HCT116 (cell line): Measurements from ENCODE around the gene GCNT4. TPM values are rescaled to one million over a fixed set of nuclear protein-coding genes. Genes with fewer than 3 reads are reported as not detected.
A peak's percentile ranks its signal among the peaks of the same experiment; 100 is the strongest.
"Not testable (repeated sequence)": the region's sequence is repeated elsewhere in the genome, so short reads cannot be mapped to it uniquely, and the experiment has no call there.

Source experiments
- ATAC-seq: fragments of 200-7000 bp; cut with Tn5 transposase; 2 replicates; pipeline ENCODE4 v1.9.1; 2020; ENCODE audit warnings: mild to moderate bottlenecking, moderate library complexity
- BruUV-seq: library from RNA; stranded (reverse); fragments of 400-500 nt; replicated peaks from 2 replicates; lab custom pipeline; 2021; lab: Mats Ljungman, UMichigan
- CTCF ChIA-PET: fragments of 300-600 bp; sonication (Branson Sonifier 250); formaldehyde crosslinking; loops from one replicate; lab custom pipeline; 2021; ENCODE audit warnings: antibody characterized with exemption; lab: Charles Lee
- POLR2A ChIA-PET: fragments of 300-600, 350-600 bp; sonication (Branson Sonifier 250); formaldehyde crosslinking; loops from one replicate; lab custom pipeline; 2021; ENCODE audit warnings: antibody characterized with exemption; lab: Charles Lee
- RAD21 ChIA-PET, 2 experiments: fragments of 300-600 bp; sonication (Branson Sonifier 250); formaldehyde crosslinking; loops; one replicate each; lab custom pipeline; 2023; ENCODE audit warnings: low total read pairs in 2 of 2; ENCODE audit not compliant: uncharacterized antibody in 2 of 2, unreplicated experiment in 2 of 2, low non-redundant PET in 1 of 2; lab: Charles Lee
- DNase-seq: peaks from one replicate; pipeline ENCODE4 v3.0.0-alpha.2; 2010; ENCODE audit warnings: low read depth, low spot score
- H2AFZ ChIP-seq: fragments of 200-600 bp; shearing (Covaris generic), sonication (generic); 2 replicates; pipeline ENCODE4 v1.6.1; 2017; ENCODE audit warnings: low read depth, mixed run types, mixed read lengths, antibody characterized with exemption, low read length; ENCODE audit not compliant: poor library complexity, severe bottlenecking
- H3K27ac ChIP-seq: 2 replicates; pipeline ENCODE4 v1.5.1; 2012; ENCODE audit warnings: low read depth, low read length
- H3K27me3 ChIP-seq: fragments of 200-600 bp; sonication (generic); 2 replicates; pipeline ENCODE4 v1.6.1; 2016; ENCODE audit warnings: mixed run types, low read length, mixed read lengths; ENCODE audit not compliant: insufficient read depth
- H3K36me3 ChIP-seq, 2 experiments: fragments of 200-500 bp in 1 of 2; fragments of 200-600 bp in 1 of 2; sonication (Bioruptor generic) in 1 of 2; sonication (generic) in 1 of 2; 2 replicates each; pipeline versions ENCODE4 v1.5.1 to v1.6.1; 2014 to 2016; ENCODE audit warnings: low read length in 2 of 2, inconsistent platforms in 1 of 2, mixed read lengths in 1 of 2, mixed run types in 1 of 2; ENCODE audit not compliant: insufficient read depth in 2 of 2, control insufficient read depth in 1 of 2
- H3K4me1 ChIP-seq, 2 experiments: fragments of 200-600 bp in 1 of 2; sonication (generic) in 1 of 2; 2 replicates each; pipeline versions ENCODE4 v1.5.1 to v1.6.1; 2012 to 2017; ENCODE audit warnings: low read length in 2 of 2, inconsistent platforms in 1 of 2, mild to moderate bottlenecking in 1 of 2, mixed read lengths in 1 of 2, mixed run types in 1 of 2, moderate library complexity in 1 of 2; ENCODE audit not compliant: insufficient read depth in 2 of 2, control insufficient read depth in 1 of 2
- H3K4me2 ChIP-seq: fragments of 200-600 bp; sonication (generic); 2 replicates; pipeline ENCODE4 v1.6.1; 2017; ENCODE audit warnings: mixed run types, low read length, mixed read lengths
- H3K4me3 ChIP-seq, 2 experiments: fragments of 200-600 bp in 1 of 2; sonication (generic) in 1 of 2; replicated peaks in 1 of 2; 2 replicates each; pipeline ENCODE4 v1.5.1; 2011 to 2016; ENCODE audit warnings: low read length in 2 of 2, control low read depth in 1 of 2, low read depth in 1 of 2, mild to moderate bottlenecking in 1 of 2, mixed read lengths in 1 of 2, mixed run types in 1 of 2
- H3K79me2 ChIP-seq: fragments of 200-600 bp; sonication (generic); 2 replicates; pipeline ENCODE4 v1.6.1; 2017; ENCODE audit warnings: mild to moderate bottlenecking, mixed run types, low read length, moderate library complexity, mixed read lengths; ENCODE audit not compliant: insufficient read depth
- H3K9ac ChIP-seq: fragments of 200-600 bp; sonication (generic); 2 replicates; pipeline ENCODE4 v1.6.1; 2016; ENCODE audit warnings: low read length, mixed read lengths
- H3K9me2 ChIP-seq: fragments of 200-600 bp; sonication (generic), shearing (Covaris generic); 2 replicates; pipeline ENCODE4 v1.6.1; 2017; ENCODE audit warnings: mixed run types, mild to moderate bottlenecking, moderate library complexity; ENCODE audit not compliant: insufficient read depth
- H3K9me3 ChIP-seq, 2 experiments: fragments of 200-500 bp in 1 of 2; fragments of 200-600 bp in 1 of 2; sonication (Bioruptor generic) in 1 of 2; sonication (generic) in 1 of 2; 2 replicates each; pipeline ENCODE4 v1.6.1; 2014 to 2017; ENCODE audit warnings: low read length in 2 of 2, mixed read lengths in 2 of 2, inconsistent platforms in 1 of 2, low read depth in 1 of 2, mild to moderate bottlenecking in 1 of 2, mixed run types in 1 of 2, moderate library complexity in 1 of 2; ENCODE audit not compliant: control insufficient read depth in 1 of 2, insufficient read depth in 1 of 2
- H4K20me1 ChIP-seq: fragments of 200-600 bp; sonication (generic), shearing (Covaris generic); 2 replicates; pipeline ENCODE4 v1.6.1; 2017; ENCODE audit warnings: mixed run types, mild to moderate bottlenecking, moderate library complexity; ENCODE audit not compliant: insufficient read depth
- CBX3 ChIP-seq: IDR thresholded peaks from 2 replicates; pipeline ENCODE4 v1.6.1; 2012; ENCODE audit warnings: low read depth
- ELF1 ChIP-seq: IDR thresholded peaks from 2 replicates; pipeline ENCODE4 v1.6.1; 2012; ENCODE audit warnings: low read depth, borderline replicate concordance
- EZH2phosphoT487 ChIP-seq: fragments of 200-600 bp; IDR thresholded peaks from 2 replicates; pipeline ENCODE4 v1.6.1; 2018; ENCODE audit warnings: antibody characterized with exemption, borderline replicate concordance
- FOSL1 ChIP-seq: IDR thresholded peaks from 2 replicates; pipeline ENCODE4 v1.6.1; 2012; ENCODE audit warnings: low read depth
- JUND ChIP-seq: IDR thresholded peaks from 2 replicates; pipeline ENCODE4 v1.6.1; 2012
- POLR2AphosphoS5 ChIP-seq: IDR thresholded peaks from 2 replicates; pipeline ENCODE4 v1.6.1; 2011; ENCODE audit warnings: mild to moderate bottlenecking, low read depth, low read length, moderate library complexity
- SIN3A ChIP-seq: IDR thresholded peaks from 2 replicates; pipeline ENCODE4 v1.6.1; 2012; ENCODE audit warnings: low read depth
- SP1 ChIP-seq: IDR thresholded peaks from 2 replicates; pipeline ENCODE4 v1.6.1; 2012; ENCODE audit warnings: low read depth
- SRF ChIP-seq: IDR thresholded peaks from 2 replicates; pipeline ENCODE4 v1.6.1; 2012; ENCODE audit warnings: low read depth
- YY1 ChIP-seq: IDR thresholded peaks from 2 replicates; pipeline ENCODE4 v1.6.1; 2011; ENCODE audit warnings: low read length, low read depth, moderate library complexity, mild to moderate bottlenecking; ENCODE audit not compliant: insufficient replicate concordance; ENCODE audit errors: extremely low read depth
- ZFX ChIP-seq: fragments of 450-650 bp; IDR thresholded peaks from 2 replicates; pipeline ENCODE4 v1.6.1; 2017
- ZNF274 ChIP-seq: fragments of 200-500 bp; sonication (Bioruptor generic); IDR thresholded peaks from 2 replicates; pipeline ENCODE4 v1.6.1; 2014; ENCODE audit warnings: mild to moderate bottlenecking, low read depth, low read length, inconsistent platforms
- intact Hi-C: fragments of 100-400 bp; cut with micrococcal nuclease; formaldehyde crosslinking; loops from 2 replicates; pipeline ENCODE4 v1.10.0; 2022
- total RNA-seq: library from RNA; stranded (reverse); gene quantifications from one replicate; pipeline ENCODE4 v1.2.1, GENCODE V29; 2021; ENCODE audit not compliant: unreplicated experiment
- TF ChIP-seq, protein P1 (sequence below): IDR thresholded peaks from 2 replicates; pipeline ENCODE4 v1.6.1; 2012
- TF ChIP-seq, protein P2 (sequence below): IDR thresholded peaks from 2 replicates; pipeline ENCODE4 v1.6.1; 2012; ENCODE audit warnings: low read depth

GCNT4 gene
- total RNA-seq, 1 experiment from 2014 or later = 0.07 TPM

DNA sequence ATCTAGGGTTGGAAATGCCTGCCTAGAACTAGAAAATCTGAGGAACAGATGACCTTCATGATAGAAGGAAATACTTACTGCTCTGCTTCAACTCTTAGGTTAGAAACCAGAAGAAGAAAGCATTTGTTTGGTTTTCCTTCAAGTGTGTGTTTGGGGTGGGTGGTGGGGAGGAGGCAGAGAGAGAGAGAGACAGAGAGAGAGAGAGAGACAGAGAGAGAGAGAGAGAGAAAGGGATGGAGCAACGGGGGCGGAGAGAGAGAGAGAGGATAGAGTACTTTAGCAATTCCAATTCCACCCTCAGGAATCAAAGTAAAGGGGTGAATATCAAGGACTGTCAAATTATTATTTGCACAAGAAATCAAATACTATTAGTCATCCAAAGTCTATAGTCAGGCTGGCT is 29.2 kb upstream of the GCNT4 start:
- no peak for ATAC-seq
- no TSS peak for BruUV-seq

DNA sequence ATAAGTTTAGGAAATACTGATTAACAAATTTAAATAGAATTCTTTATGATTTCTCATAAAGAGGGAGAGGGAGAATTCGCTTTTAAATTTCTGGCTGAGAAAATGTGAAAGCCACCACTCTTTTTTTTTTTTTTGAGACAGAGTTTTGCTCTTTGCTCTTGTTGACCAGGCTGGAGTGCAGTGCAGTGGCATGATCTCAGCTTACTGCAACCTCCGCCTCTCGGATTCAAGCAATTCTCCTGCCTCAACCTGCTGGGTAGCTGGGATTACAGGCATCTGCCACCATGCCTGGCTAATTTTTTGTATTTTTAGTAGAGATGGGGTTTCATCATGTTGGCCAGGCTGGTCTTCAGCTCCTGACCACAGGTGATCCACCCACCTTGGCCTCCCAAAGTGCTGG is 27.0 kb upstream of the GCNT4 start:
- H3K9ac ChIP-seq, H3K9me2 ChIP-seq, H3K79me2 ChIP-seq, H4K20me1 ChIP-seq, H2AFZ ChIP-seq, intact Hi-C loops, CTCF ChIA-PET, H3K9me3 ChIP-seq, POLR2A ChIA-PET, H3K4me1 ChIP-seq, H3K36me3 ChIP-seq, H3K27ac ChIP-seq, ATAC-seq, H3K27me3 ChIP-seq, RAD21 ChIA-PET, H3K4me2 ChIP-seq, BruUV-seq, H3K4me3 ChIP-seq, DNase-seq: not testable (repeated sequence)

More for the DNA sequence above, 29.2 kb upstream of the GCNT4 start:
- no peaks in the 10 kb centered on the region for H3K9me3 ChIP-seq
- H2AFZ ChIP-seq = peak overlapping the region; percentile 4
- H3K4me3 ChIP-seq = no peak overlapping the region
- no peaks in the 10 kb centered on the region for H3K79me2 ChIP-seq
- no peak overlapping the region for H3K9ac ChIP-seq
- ChIA-PET RAD21 (no interaction called here), CTCF (no interaction called here), POLR2A (no interaction called here)
- H3K9me2 ChIP-seq = no peaks in the 10 kb centered on the region
- no peaks in the 10 kb centered on the region for H3K4me1 ChIP-seq
- H3K36me3 ChIP-seq = no peaks in the 10 kb centered on the region
- no peaks in the 10 kb centered on the region for H3K27me3 ChIP-seq
- no peak overlapping the region for H3K27ac ChIP-seq
- no peak overlapping the region for H3K4me2 ChIP-seq
- TF ChIP-seq, protein P1, sequence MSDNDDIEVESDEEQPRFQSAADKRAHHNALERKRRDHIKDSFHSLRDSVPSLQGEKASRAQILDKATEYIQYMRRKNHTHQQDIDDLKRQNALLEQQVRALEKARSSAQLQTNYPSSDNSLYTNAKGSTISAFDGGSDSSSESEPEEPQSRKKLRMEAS = no peak
- TF ChIP-seq SIN3A (no peak), POLR2AphosphoS5 (no peak), ZFX (no peak), ZNF274 (no peak), JUND (no peak), SRF (no peak), EZH2phosphoT487 (no peak), ELF1 (no peak), FOSL1 (no peak), YY1 (no peak), CBX3 (no peak), SP1 (no peak)
- TF ChIP-seq, protein P2, sequence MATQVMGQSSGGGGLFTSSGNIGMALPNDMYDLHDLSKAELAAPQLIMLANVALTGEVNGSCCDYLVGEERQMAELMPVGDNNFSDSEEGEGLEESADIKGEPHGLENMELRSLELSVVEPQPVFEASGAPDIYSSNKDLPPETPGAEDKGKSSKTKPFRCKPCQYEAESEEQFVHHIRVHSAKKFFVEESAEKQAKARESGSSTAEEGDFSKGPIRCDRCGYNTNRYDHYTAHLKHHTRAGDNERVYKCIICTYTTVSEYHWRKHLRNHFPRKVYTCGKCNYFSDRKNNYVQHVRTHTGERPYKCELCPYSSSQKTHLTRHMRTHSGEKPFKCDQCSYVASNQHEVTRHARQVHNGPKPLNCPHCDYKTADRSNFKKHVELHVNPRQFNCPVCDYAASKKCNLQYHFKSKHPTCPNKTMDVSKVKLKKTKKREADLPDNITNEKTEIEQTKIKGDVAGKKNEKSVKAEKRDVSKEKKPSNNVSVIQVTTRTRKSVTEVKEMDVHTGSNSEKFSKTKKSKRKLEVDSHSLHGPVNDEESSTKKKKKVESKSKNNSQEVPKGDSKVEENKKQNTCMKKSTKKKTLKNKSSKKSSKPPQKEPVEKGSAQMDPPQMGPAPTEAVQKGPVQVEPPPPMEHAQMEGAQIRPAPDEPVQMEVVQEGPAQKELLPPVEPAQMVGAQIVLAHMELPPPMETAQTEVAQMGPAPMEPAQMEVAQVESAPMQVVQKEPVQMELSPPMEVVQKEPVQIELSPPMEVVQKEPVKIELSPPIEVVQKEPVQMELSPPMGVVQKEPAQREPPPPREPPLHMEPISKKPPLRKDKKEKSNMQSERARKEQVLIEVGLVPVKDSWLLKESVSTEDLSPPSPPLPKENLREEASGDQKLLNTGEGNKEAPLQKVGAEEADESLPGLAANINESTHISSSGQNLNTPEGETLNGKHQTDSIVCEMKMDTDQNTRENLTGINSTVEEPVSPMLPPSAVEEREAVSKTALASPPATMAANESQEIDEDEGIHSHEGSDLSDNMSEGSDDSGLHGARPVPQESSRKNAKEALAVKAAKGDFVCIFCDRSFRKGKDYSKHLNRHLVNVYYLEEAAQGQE = no peak
- DNase-seq = no peak
- intact Hi-C loops = no loop called here
- no peaks in the 10 kb centered on the region for H4K20me1 ChIP-seq
